Activated T-cell treated with anti-CD3 and anti-CD28 coated beads for 4 hours (primary cell): Measurements from ENCODE around the gene BPIFA1.
A peak's percentile ranks its signal among the peaks of the same experiment; 100 is the strongest.

Experiments used
- DNase-seq: peaks from one replicate; pipeline ENCODE4 v3.0.0-alpha.2; 2020

Gene BPIFA1

DNA sequence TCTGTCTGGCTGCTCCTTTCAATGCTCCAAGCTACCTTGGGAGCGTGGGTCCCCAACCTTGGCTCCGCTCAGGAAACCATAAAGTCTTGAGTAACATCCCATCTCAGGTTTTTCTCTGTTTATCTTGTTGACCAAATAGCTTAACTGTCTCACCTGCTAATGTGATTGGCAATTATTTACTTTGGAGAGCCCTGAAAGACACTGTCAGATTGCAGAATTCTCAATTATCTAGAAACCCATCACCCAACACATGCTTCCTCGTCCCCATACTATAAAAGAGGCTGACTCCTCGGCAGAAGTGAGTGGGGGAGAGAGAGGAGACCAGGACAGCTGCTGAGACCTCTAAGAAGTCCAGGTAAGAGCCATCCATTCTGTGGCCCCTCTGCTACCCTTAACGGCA, at the start of gene BPIFA1:
Gene BPIFA1 (plus strand): TSS at position 301 of the 400 bp plus-strand sequence. CDS start 1,716 bp downstream, outside the sequence.
- no peak for DNase-seq

- DNase-seq = no peak
These were observed 48.3 kb upstream of the BPIFA1 start for GRCh38 chr20:33187491-33187890.

GRCh38 chr20:33188421-33188820, 47.4 kb upstream of the BPIFA1 start:
- no peak for DNase-seq

DNA sequence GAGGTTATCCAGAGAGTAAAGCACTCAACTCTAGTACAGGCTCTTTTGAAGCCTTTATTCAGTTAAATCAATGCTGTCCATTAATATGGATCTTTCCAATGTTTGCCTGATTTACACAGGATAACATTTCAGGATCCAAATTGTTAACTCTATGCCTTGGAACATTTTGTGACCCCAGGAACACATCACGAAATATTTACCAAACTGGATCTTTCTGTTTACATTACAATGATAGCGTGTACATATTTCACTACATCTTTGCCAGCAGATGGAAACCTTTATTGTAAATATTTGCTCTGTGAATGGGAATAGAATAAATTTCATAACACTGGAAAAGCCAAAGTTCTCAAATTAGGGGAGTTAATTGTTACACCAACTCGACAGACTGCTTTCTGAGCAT, 44.3 kb upstream of the BPIFA1 start:
- DNase-seq = no peak

DNA sequence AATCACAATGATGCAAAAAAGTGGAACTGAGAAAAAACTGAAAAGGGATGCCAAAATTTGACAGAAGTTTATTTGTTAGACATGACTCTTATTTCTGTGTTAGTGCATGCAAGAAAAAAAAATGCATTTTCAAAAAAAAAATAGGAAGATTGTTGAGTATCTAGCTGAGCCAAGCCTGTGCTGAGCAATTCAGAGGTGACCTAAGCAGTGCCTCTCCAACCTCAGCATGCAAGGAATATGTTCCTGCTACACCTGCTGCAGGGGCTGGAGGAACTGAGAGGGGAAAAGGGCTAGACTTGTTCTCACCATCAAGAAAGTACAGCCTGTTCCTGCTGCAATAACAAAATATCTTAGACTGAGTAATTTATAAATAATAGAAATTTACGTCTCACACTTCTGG, 43.8 kb upstream of the BPIFA1 start:
- DNase-seq = no peak

DNA sequence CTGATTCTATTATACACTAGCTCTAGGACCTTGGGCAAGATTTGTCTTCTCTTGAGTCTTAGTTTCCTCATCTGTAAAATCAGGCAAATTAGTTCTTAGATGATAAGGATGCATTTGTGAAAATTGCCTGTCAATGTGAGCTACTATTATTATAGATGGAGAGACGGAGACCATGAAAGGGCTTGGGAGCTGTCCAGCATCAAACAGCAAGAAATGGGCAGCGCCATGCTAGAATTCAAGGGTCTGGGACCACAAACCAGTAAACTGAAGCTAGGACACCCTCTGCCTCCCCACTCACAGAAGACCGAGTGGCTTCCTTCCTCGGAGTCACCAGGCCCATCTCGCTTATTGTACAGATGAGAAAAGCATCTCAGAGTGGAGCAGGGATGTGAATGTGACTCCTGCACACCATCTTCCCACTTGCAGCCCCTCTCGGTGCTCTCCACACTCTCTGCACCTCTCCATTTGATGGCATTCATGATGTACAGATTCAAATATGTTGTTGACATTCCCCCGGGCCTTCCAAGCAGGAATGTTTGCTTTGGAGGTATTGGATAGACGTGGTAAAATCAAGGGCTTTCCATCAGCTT, 42.8 kb upstream of the BPIFA1 start:
- no peak for DNase-seq

- no peak for DNase-seq
These were observed 36.8 kb upstream of the BPIFA1 start for GRCh38 chr20:33199026-33199425.

GRCh38 chr20:33202451-33202850, 33.3 kb upstream of the BPIFA1 start:
- DNase-seq = no peak

GRCh38 chr20:33203444-33203843, 32.4 kb upstream of the BPIFA1 start:
- DNase-seq = no peak

- no peak for DNase-seq
These were observed 26.0 kb upstream of the BPIFA1 start for GRCh38 chr20:33209789-33210188.

GRCh38 chr20:33210371-33210770, 25.4 kb upstream of the BPIFA1 start:
- DNase-seq = no peak

GRCh38 chr20:33211817-33212424, 23.9 kb upstream of the BPIFA1 start:
- peak; percentile 1 for DNase-seq

- no peak for DNase-seq
These were observed 18.7 kb upstream of the BPIFA1 start, which contains the start of gene BPIFA3 for GRCh38 chr20:33217052-33217451. TSS of gene BPIFA3 (plus strand) at chr20:33217352. CDS start at chr20:33217537, 185 bp downstream.

GRCh38 chr20:33224399-33224798, 11.4 kb upstream of the BPIFA1 start:
- DNase-seq = no peak

GRCh38 chr20:33229843-33230242, 6.0 kb upstream of the BPIFA1 start:
- no peak for DNase-seq

DNA sequence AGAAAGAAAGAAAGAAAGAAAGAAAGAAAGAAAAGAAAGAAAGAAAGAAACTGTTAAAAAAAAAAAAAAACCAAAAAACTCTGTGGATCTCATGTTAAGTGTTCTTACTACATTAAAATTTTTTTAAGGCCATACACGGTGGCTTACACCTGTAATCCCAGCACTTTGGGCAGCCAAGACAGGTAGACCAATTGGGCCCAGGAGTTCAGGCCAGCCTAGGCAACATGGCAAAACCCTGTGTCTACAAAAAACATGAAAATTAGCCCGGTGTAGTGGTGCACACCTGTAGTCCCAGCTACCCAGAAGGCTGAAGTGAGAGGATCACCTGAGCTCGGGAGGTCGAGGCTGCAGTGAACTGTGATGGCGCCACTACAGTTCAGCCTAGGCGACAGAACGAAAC, 4.6 kb upstream of the BPIFA1 start:
- no peak for DNase-seq

- DNase-seq = no peak
These were observed 3.2 kb upstream of the BPIFA1 start for GRCh38 chr20:33232486-33233072.

DNA sequence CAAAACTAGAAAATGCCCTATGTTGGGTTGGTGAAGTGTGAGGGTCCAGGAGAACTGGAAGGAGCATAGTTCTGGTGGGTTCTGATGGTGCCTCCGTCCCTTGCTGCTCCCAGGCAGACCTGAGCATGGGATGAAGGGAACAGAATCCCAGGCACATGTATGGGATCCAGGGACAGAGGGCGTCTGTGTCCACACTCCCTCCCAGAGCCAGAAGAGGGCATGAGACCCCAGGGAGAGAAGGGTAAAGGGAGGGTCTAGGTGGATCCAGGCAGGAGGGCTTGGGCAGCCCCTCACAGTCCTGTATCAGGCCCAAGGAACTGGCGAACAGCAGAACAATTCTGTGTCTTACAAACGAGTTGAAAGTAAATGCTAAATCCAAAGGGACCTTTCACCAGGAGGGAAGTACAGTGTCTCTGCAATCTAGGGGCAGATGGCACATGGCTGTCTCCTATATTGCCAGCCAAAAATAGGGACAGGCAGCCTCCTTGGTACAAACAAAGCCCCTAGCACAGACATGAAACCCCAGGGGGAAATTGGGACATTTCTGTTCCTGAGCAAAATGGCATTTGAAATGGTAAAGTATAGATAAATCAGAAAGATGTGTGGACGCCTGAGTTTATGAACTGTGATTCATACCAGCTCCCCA, 2.5 kb upstream of the BPIFA1 start:
- DNase-seq = no peak

- DNase-seq = no peak
These were observed 1.7 kb upstream of the BPIFA1 start for GRCh38 chr20:33234050-33234449.

- no peak for DNase-seq
These were observed 555 bp downstream of the BPIFA1 start for GRCh38 chr20:33236351-33236750.

DNA sequence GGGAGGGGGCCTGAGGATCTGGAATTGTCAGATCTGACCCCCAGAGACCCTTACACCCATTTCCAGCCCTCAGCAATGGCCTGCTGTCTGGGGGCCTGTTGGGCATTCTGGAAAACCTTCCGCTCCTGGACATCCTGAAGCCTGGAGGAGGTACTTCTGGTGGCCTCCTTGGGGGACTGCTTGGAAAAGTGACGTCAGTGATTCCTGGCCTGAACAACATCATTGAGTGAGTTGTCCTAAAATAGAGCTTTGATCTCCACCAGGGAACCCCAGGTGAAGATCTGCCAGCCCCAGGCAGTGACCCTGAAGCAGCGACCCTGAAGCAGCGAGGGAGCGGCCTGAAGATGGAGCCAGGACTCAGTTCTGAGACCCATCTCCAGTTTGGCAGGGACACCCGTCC, 2.2 kb downstream of the BPIFA1 start:
- DNase-seq = no peak

DNA sequence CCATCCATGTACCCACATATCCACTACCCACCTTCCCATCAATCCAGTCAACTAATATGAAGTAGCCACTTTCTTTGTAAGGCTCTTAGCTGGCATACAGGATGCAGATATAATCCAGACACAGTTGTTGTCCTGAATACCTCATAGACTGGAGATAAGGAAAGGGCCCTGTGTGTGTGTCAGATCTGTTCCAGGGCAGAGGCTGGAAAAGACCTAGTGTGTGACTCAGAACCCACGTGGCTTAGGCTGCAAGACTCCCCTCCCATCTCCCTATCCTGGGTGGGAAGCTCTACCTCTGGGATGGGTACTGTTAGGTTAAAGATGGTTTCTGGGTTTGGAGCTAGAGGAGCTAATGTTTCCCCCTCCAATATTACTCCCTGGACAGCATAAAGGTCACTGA, 3.6 kb downstream of the BPIFA1 start:
- DNase-seq = no peak

- DNase-seq = no peak
These were observed 4.4 kb downstream of the BPIFA1 start for GRCh38 chr20:33239979-33240736.
